Thyroid gland (tissue), 4 donors: Measurements from ENCODE around the gene MLF2. TPM values are rescaled to one million over a fixed set of nuclear protein-coding genes. Genes with fewer than 3 reads are reported as not detected.

Experiments used
- DNase-seq, 2 donors: peaks; one replicate each; pipeline ENCODE4 v3.0.0-alpha.2; 2019
- H3K27ac ChIP-seq, 3 donors: fragments of 200-600 bp; sonication (generic); 1 replicate in 2 of 3; 2 replicates in 1 of 3; pipeline ENCODE4 v1.5.1; 2016 to 2019; ENCODE audit warnings: mild to moderate bottlenecking in 1 of 3, moderate library complexity in 1 of 3
- H3K27me3 ChIP-seq: fragments of 200-600 bp; sonication (generic); one replicate; pipeline ENCODE4 v1.5.1; 2019
- H3K36me3 ChIP-seq, 2 donors: fragments of 200-600 bp; sonication (generic); one replicate each; pipeline ENCODE4 v1.5.1; 2016 to 2019
- H3K4me1 ChIP-seq, 2 donors: fragments of 200-600 bp; sonication (generic); one replicate each; pipeline ENCODE4 v1.5.1; 2017 to 2019
- H3K4me3 ChIP-seq, 3 donors: fragments of 200-600 bp; sonication (generic); replicated peaks in 1 of 3; 1 replicate in 2 of 3; 2 replicates in 1 of 3; pipeline ENCODE4 v1.5.1; 2016; ENCODE audit warnings: mild to moderate bottlenecking in 1 of 3
- H3K9me3 ChIP-seq: fragments of 200-600 bp; sonication (generic); one replicate; pipeline ENCODE4 v1.5.1; 2017
- POLR2A ChIP-seq, 2 donors: fragments of 450-650 bp; IDR thresholded peaks; one replicate each; pipeline ENCODE4 v1.6.1; 2017; ENCODE audit warnings: antibody characterized with exemption in 2 of 2, mild to moderate bottlenecking in 2 of 2, moderate library complexity in 1 of 2
- WGBS, 2 donors: methylation state at CpG; one replicate each; pipeline ENCODE4 v1.1.5; 2017; 5-methylcytosine and 5-hydroxymethylcytosine counted together
- intact Hi-C: fragments of 100-400 bp; cut with DNase I; formaldehyde crosslinking; loops from one replicate; pipeline ENCODE4 v1.15.1; 2023
- total RNA-seq, 4 donors: library from RNA; depleted of rRNA; stranded (reverse); fragments of >200 nt; gene quantifications; one replicate each; pipeline ENCODE4 v1.2.3, GENCODE V29; 2016
- TF ChIP-seq, protein P1 (sequence below), 6 experiments: fragments of 200-600 bp in 3 of 6; fragments of 450-650 bp in 3 of 6; sonication (generic) in 3 of 6; IDR thresholded peaks; one replicate each; pipeline ENCODE4 v1.5.1; 2016 to 2019; ENCODE audit warnings: antibody characterized with exemption in 6 of 6, mild to moderate bottlenecking in 2 of 6, inconsistent platforms in 1 of 6, moderate library complexity in 1 of 6

MLF2 gene
- total RNA-seq, 4 donors from 2014 or later: 110 to 253 (median 196) TPM

DNA sequence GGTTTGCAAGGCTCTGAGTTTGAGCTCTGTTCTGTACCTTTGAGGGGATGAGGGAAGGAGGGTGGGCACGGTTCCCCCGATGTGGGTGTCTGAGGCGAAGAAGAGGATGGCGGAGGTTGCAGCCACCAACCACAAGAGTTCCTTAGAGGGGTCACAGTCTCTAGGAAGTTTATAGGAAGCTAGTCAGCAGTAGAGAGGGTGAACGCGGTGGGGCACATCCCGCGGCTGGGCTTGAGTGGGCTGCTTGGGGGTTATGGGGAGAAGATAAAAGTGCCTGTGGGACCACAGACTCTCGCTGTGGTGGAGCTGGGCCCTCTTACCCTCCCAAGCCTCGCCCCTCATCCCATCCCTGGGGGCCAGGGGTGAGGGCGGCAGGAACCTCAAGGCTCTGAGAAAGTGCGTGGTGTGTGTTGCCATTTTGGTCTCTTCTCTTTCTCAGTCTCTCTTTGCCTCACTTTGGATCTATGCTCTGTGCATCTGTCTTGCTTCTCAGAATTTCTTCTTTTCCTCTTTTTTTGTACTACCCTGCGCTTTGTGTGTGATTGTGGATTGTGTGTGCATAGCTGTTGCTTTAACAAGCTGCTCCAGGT lies 39.1 kb upstream of the MLF2 start:
- no peaks in the 10 kb centered on the region for H3K36me3 ChIP-seq
- no peak overlapping the region for H3K27ac ChIP-seq
- H3K27me3 ChIP-seq: no peaks in the 10 kb centered on the region
- no peaks in the 10 kb centered on the region for H3K4me1 ChIP-seq
- WGBS, 2 donors: 64 to 82% methylated on average over 13 of the region's 13 CpGs
- intact Hi-C loops: no loop called here
- TF ChIP-seq, protein P1, sequence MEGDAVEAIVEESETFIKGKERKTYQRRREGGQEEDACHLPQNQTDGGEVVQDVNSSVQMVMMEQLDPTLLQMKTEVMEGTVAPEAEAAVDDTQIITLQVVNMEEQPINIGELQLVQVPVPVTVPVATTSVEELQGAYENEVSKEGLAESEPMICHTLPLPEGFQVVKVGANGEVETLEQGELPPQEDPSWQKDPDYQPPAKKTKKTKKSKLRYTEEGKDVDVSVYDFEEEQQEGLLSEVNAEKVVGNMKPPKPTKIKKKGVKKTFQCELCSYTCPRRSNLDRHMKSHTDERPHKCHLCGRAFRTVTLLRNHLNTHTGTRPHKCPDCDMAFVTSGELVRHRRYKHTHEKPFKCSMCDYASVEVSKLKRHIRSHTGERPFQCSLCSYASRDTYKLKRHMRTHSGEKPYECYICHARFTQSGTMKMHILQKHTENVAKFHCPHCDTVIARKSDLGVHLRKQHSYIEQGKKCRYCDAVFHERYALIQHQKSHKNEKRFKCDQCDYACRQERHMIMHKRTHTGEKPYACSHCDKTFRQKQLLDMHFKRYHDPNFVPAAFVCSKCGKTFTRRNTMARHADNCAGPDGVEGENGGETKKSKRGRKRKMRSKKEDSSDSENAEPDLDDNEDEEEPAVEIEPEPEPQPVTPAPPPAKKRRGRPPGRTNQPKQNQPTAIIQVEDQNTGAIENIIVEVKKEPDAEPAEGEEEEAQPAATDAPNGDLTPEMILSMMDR (IDR thresholded peaks at IDR 0.05): no peak
- H3K9me3 ChIP-seq: no peaks in the 10 kb centered on the region
- no peak overlapping the region for H3K4me3 ChIP-seq
- no peak for DNase-seq

DNA sequence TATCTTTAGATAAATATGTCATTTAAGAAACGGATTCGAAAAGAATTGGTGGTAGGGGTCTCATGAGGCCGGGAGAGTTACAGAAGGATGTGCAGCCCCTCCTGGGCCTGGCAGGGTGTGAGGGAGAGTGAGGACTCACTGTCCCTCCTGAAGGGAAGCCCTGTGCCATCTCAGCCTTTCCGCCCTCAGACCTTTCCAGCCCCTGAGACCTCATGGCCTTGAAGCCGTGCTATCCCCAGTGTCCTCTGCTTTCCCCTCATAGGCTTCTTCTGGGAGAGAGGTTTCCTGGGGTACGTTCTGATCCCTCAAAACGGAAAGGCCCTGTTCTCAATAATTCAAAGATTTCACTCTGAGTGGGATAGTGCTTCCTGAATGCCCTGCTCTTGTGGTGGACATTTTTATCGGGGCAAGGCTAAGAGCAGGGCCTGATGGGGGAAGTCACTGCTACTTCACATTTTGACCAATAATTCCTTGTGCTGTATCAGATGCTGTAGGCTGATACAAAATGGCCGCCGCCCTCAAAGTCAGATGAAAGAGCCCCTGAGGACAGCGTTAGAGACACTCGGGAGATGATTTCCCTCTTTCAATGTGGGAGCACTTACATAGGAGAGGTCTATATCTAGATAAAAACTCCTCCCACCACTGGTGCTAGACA lies 37.7 kb upstream of the MLF2 start:
- no peak overlapping the region for H3K4me3 ChIP-seq

DNA sequence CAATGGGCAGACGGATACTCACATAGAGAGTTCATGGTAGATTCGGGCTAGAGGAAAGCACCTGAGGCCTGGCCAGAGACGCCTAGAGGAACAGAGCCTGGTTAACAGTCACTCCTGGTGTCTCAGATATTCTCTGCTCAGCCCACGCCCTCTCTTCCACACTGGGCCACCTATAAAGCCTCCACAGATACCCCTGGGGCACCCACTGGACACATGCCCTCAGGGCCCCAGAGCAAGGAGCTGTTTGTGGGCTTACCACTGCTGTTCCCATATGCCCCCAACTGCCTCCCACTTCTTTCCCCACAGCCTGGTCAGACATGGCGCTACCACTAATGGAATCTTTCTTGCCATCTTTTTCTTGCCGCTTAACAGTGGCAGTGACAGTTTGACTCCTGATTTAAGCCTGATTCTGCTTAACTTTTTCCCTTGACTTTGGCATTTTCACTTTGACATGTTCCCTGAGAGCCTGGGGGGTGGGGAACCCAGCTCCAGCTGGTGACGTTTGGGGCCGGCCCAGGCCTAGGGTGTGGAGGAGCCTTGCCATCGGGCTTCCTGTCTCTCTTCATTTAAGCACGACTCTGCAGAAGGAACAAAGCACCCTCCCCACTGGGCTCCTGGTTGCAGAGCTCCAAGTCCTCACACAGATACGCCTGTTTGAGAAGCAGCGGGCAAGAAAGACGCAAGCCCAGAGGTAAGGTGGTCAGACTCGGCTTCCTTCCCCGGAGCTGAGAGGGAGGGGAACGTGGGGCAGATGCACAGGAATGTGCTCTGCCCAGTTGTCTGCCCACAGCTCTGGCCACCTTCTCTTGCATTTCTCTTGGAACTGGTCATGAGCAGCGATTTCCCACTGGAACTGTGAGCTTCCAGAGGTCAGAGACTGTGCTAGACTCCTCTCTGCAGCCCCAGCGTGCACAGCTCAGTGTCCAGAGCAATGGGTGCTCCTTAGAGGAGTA lies 36.3 kb upstream of the MLF2 start, which contains the start of gene CD4:
Gene CD4, plus strand, starts transcription at position 557 of the 953 bp plus-strand sequence. CDS start 10,611 bp downstream, outside the sequence.
- peak; percentile 47 to 52 for DNase-seq
- WGBS, 2 donors: 48 to 50% methylated on average over 12 to 18 of the region's 18 CpGs
- no peaks in the 10 kb centered on the region for H3K4me1 ChIP-seq
- no peaks in the 10 kb centered on the region for H3K9me3 ChIP-seq
- no peak within 1 kb of the TSS for H3K27ac ChIP-seq
- intact Hi-C loops: no loop called here
- H3K27me3 ChIP-seq: no peaks in the 10 kb centered on the region
- H3K36me3 ChIP-seq: no peaks in the 10 kb centered on the region
- no peak within 1 kb of the TSS for H3K4me3 ChIP-seq
- TF ChIP-seq, protein P1 (IDR thresholded peaks at IDR 0.05): no peak
- no peak for TF ChIP-seq POLR2A (IDR thresholded peaks at IDR 0.05)

More for the DNA sequence above, 37.7 kb upstream of the MLF2 start:
- no peak overlapping the region for H3K27ac ChIP-seq
- no peaks in the 10 kb centered on the region for H3K4me1 ChIP-seq
- intact Hi-C loops: no loop called here
- WGBS, 2 donors: 88 to 93% methylated on average over 12 of the region's 12 CpGs
- no peaks in the 10 kb centered on the region for H3K9me3 ChIP-seq
- TF ChIP-seq POLR2A (IDR thresholded peaks at IDR 0.05): no peak
- TF ChIP-seq, protein P1 (IDR thresholded peaks at IDR 0.05): no peak
- no peak for DNase-seq
- no peaks in the 10 kb centered on the region for H3K36me3 ChIP-seq
- H3K27me3 ChIP-seq: no peaks in the 10 kb centered on the region

DNA sequence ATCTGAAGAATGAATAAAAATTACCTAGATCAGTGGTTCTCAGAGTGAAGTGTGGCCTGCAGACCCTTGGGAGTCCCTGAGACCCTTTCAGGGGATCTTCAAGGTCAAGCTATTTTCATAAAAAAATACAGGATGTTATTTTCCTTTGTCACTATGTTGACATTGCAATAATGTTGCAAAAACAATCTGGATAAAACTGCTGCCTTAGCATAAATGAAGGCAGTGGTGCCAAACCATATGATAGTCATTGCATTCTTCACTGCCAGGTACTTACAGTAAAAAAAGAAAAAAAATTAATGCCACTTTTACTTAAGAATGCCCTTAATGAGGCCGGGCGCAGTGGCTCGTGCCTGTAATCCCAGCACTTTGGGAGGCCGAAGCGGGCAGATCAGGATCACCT lies 34.4 kb upstream of the MLF2 start:
- no peaks in the 10 kb centered on the region for H3K4me1 ChIP-seq
- no peaks in the 10 kb centered on the region for H3K9me3 ChIP-seq
- H3K27me3 ChIP-seq: no peaks in the 10 kb centered on the region
- no peak overlapping the region for H3K27ac ChIP-seq
- no peaks in the 10 kb centered on the region for H3K36me3 ChIP-seq
- H3K4me3 ChIP-seq: no peak overlapping the region
- DNase-seq: no peak
- intact Hi-C loops: no loop called here
- WGBS, 2 donors: 88 to 91% methylated on average over 5 of the region's 5 CpGs
- TF ChIP-seq POLR2A (IDR thresholded peaks at IDR 0.05): no peak
- TF ChIP-seq, protein P1 (IDR thresholded peaks at IDR 0.05): no peak
